Colonic mucosa (tissue), 4 donors: Measurements from ENCODE around the gene BSPRY. TPM values are rescaled to one million over a fixed set of nuclear protein-coding genes. Genes with fewer than 3 reads are reported as not detected.

Experiments used
- DNase-seq: peaks from one replicate; pipeline ENCODE4 v3.0.0-alpha.2; 2020
- H3K27ac ChIP-seq: fragments of 200-600 bp; one replicate; pipeline ENCODE4 v1.8.0; 2021
- H3K27me3 ChIP-seq: fragments of 200-600 bp; one replicate; pipeline ENCODE4 v1.8.0; 2021
- H3K36me3 ChIP-seq: fragments of 200-600 bp; one replicate; pipeline ENCODE4 v1.8.0; 2021
- H3K4me1 ChIP-seq: fragments of 200-600 bp; one replicate; pipeline ENCODE4 v1.8.0; 2021; ENCODE audit warnings: mild to moderate bottlenecking
- H3K4me3 ChIP-seq: fragments of 200-600 bp; one replicate; pipeline ENCODE4 v1.8.0; 2021
- H3K9ac ChIP-seq, 2 donors: one replicate each; pipeline ENCODE4 v1.7.0; 2013; ENCODE audit warnings: control low read depth in 2 of 2, low read depth in 2 of 2, low read length in 2 of 2
- H3K9me3 ChIP-seq: fragments of 200-600 bp; one replicate; pipeline ENCODE4 v1.8.0; 2021
- intact Hi-C: fragments of 100-400 bp; cut with DNase I; formaldehyde crosslinking; loops from one replicate; pipeline ENCODE4 v1.14.1; 2022
- total RNA-seq, 2 donors: library from RNA; stranded (reverse); fragmentation: NEBNext Ultra II Directional in 1 of 2; extraction: Animal tissue kit (Norgen Biotek cat#: 25700) in 1 of 2; gene quantifications; one replicate each; pipeline ENCODE4 v1.2.1, GENCODE V29; 2021
- TF ChIP-seq, protein P1 (sequence below): fragments of 200-600 bp; IDR thresholded peaks from one replicate; pipeline ENCODE4 v1.8.0; 2022; ENCODE audit warnings: antibody characterized with exemption, mild to moderate bottlenecking
- donor health status: healthy.
- donor health status: DM: no; HTN: no; CAD: no.
- donor health status: DM: no; HTN: no; CAD: no.

The BSPRY gene
- total RNA-seq, 2 donors from 2014 or later: 25.6 to 34.2 TPM

DNA sequence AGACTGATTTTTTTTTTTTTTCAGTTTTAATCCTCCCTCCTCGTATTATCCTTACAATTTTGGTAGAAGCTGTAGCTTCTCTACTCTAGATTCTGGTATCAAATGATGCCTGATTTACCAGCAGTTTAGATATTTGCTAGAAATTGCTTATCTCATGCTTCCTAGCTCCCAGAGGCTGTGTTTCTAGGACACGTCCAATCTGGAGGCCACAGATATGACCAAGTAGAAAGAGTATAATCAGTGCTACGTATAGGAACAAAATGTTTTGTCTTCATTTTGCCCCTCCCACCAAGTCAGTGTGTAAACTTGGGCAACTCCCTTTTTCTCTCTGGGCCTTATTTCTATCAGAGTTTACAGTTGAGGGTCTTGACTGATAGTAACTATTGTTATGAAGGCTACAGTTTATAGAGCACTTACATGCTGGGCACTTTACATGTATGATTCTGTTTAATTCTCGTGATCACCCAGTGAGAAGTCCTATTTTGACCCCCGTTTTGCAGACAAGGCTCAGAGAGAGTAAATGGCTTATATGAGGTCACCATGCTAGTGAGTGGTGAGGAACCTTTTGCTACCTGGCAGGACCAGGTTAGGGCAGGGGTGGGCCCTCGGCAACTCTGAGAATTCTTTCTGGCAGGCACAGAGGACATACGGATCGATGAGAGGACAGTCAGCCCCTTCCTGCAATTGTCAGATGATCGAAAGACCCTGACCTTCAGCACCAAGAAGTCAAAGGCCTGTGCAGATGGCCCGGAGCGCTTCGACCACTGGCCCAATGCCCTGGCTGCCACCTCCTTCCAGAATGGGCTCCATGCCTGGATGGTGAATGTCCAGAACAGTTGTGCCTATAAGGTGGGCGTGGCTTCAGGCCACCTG is 19.9 kb downstream of the BSPRY start:
- H3K27me3 ChIP-seq: no peaks in the 10 kb centered on the region
- H3K27ac ChIP-seq: no peak overlapping the region
- H3K36me3 ChIP-seq: peaks cover 4% of the 10 kb centered on the region
- no peak overlapping the region for H3K4me3 ChIP-seq
- H3K4me1 ChIP-seq: peaks cover 6% of the 10 kb centered on the region
- intact Hi-C loops: no loop called here
- H3K9me3 ChIP-seq: no peaks in the 10 kb centered on the region
- H3K9ac ChIP-seq: no peak overlapping the region
- DNase-seq: no peak
- TF ChIP-seq, protein P1, sequence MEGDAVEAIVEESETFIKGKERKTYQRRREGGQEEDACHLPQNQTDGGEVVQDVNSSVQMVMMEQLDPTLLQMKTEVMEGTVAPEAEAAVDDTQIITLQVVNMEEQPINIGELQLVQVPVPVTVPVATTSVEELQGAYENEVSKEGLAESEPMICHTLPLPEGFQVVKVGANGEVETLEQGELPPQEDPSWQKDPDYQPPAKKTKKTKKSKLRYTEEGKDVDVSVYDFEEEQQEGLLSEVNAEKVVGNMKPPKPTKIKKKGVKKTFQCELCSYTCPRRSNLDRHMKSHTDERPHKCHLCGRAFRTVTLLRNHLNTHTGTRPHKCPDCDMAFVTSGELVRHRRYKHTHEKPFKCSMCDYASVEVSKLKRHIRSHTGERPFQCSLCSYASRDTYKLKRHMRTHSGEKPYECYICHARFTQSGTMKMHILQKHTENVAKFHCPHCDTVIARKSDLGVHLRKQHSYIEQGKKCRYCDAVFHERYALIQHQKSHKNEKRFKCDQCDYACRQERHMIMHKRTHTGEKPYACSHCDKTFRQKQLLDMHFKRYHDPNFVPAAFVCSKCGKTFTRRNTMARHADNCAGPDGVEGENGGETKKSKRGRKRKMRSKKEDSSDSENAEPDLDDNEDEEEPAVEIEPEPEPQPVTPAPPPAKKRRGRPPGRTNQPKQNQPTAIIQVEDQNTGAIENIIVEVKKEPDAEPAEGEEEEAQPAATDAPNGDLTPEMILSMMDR: no peak

DNA sequence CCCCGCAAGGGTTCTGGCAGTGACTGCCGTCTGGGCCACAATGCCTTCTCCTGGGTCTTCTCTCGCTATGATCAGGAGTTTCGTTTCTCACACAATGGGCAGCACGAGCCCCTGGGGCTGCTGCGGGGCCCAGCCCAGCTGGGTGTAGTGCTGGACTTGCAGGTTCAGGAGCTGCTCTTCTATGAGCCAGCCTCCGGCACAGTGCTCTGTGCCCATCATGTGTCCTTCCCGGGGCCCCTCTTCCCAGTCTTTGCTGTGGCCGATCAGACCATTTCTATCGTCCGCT is 20.5 kb downstream of the BSPRY start:
- Histone ChIP-seq H3K27me3 (no peaks in the 10 kb centered on the region), H3K4me3 (no peak overlapping the region), H3K9ac (no peak overlapping the region), H3K9me3 (no peaks in the 10 kb centered on the region), H3K4me1 (peaks cover 6% of the 10 kb centered on the region), H3K36me3 (peaks cover 8% of the 10 kb centered on the region), H3K27ac (no peak overlapping the region)
- TF ChIP-seq, protein P1: no peak
- DNase-seq: no peak
- intact Hi-C loops: no loop called here

DNA sequence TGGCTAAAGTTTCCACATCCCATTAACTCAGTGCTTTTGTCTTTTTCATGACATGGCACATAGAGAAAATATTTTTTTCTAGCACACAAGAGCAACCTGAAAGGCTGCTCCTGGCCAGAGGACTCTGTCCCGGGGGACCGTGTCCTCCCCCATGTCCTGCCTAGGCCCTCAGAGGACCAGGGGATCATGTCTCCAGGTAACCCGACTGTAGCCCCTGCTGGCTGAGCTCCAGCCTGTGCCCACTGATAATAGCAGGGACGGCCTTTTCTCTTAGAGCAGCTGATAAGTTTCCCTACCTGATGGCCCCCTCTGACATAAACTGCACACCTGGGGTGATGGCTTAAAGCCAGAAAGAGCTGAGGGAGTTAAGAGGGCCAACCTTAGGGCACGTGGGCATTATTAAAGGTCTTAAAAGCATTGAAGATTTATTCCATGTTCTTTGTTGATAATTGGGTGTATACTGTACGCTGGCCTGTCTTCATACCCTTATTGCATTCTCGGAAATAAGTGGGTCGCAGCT is 21.5 kb downstream of the BSPRY start:
- Histone ChIP-seq H3K9ac (no peak overlapping the region), H3K4me3 (no peak overlapping the region), H3K4me1 (peaks cover 11% of the 10 kb centered on the region), H3K27ac (no peak overlapping the region), H3K9me3 (no peaks in the 10 kb centered on the region), H3K36me3 (peaks cover 8% of the 10 kb centered on the region), H3K27me3 (no peaks in the 10 kb centered on the region)
- DNase-seq: no peak
- intact Hi-C loops: no loop called here
- TF ChIP-seq, protein P1: no peak

DNA sequence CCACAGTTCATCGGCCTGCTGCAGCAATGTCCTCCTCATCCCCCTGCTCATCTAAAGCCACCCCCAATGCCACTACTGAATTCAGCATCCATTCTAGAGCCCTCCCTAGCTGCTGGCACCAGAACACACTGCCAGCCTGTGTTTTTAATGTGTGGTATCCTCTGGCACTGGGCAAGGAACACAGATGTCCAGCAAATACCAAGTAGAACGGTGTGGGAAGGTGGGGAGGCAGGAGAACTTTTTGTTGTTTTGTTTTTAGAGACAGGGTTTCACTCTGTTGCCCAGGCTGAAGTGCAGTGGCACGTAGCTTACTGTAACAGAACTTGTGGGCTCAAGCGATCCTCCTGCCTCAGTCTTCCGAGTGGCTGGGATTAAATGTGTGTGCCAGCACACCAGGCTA is 22.7 kb downstream of the BSPRY start:
- Histone ChIP-seq H3K27ac (no peak overlapping the region), H3K9ac (no peak overlapping the region), H3K9me3 (no peaks in the 10 kb centered on the region), H3K27me3 (no peaks in the 10 kb centered on the region), H3K36me3 (peaks cover 8% of the 10 kb centered on the region), H3K4me1 (peaks cover 11% of the 10 kb centered on the region), H3K4me3 (no peak overlapping the region)
- intact Hi-C loops: no loop called here
- no peak for DNase-seq
- TF ChIP-seq, protein P1: no peak

DNA sequence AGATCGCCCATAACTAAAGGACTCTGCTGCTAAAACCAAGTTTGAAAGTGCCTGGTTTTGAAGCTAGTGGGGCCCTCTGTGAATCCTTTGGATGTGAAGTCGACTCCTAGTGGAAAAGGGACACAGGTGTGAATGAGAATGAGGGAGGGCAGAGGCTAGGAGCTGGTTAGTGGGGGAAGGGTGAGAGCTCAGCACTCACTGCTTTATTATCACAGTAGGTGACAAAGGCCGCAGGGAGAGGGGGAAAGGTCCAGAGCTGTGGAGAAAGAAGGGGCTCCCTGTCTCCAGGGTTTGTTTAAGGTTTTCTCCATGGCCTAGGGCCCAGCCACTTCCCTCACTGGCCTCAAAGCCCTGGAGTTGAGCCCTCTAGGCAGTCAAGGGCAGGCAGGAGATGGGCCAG is 23.9 kb downstream of the BSPRY start:
- H3K4me1 ChIP-seq: peaks cover 11% of the 10 kb centered on the region
- no peak for DNase-seq
- TF ChIP-seq, protein P1: no peak

More for the DNA sequence above, 23.9 kb downstream of the BSPRY start:
- intact Hi-C loops: no loop called here
- H3K36me3 ChIP-seq: peaks cover 8% of the 10 kb centered on the region
- H3K27ac ChIP-seq: no peak overlapping the region
- no peak overlapping the region for H3K4me3 ChIP-seq
- H3K9ac ChIP-seq: no peak overlapping the region
- no peaks in the 10 kb centered on the region for H3K27me3 ChIP-seq
- no peaks in the 10 kb centered on the region for H3K9me3 ChIP-seq
